Lower leg skin (tissue), 4 donors: Measurements from ENCODE around the gene SLC22A1. TPM values are rescaled to one million over a fixed set of nuclear protein-coding genes. Genes with fewer than 3 reads are reported as not detected.

Experiments
- DNase-seq, 2 donors: peaks; one replicate each; pipeline ENCODE4 v3.0.0-alpha.2; 2019; ENCODE audit warnings: low spot score in 2 of 2
- H3K4me3 ChIP-seq: fragments of 200-600 bp; sonication (generic); 2 replicates; pipeline ENCODE4 v1.5.1; 2017; ENCODE audit warnings: mild to moderate bottlenecking, low read depth; ENCODE audit not compliant: poor library complexity, severe bottlenecking
- POLR2A ChIP-seq, 2 donors: fragments of 450-650 bp; IDR thresholded peaks; one replicate each; pipeline ENCODE4 v1.6.1; 2016 to 2017; ENCODE audit warnings: antibody characterized with exemption in 2 of 2, mild to moderate bottlenecking in 1 of 2, moderate library complexity in 1 of 2
- WGBS, 2 donors: methylation state at CpG; one replicate each; pipeline ENCODE4 v1.1.5; 2018; 5-methylcytosine and 5-hydroxymethylcytosine counted together
- intact Hi-C: fragments of 100-400 bp; cut with DNase I; formaldehyde crosslinking; loops from one replicate; pipeline ENCODE4 v1.15.0; 2023; ENCODE audit warnings: low total_unique reads
- total RNA-seq, 4 donors: library from RNA; depleted of rRNA; stranded (reverse); fragments of >200 nt; gene quantifications; one replicate each; pipeline ENCODE4 v1.1.0, GENCODE V29; 2016
- TF ChIP-seq, protein P1 (sequence below), 3 donors: fragments of 450-650 bp; IDR thresholded peaks; one replicate each; pipeline ENCODE4 v1.5.1; 2016; ENCODE audit warnings: antibody characterized with exemption in 3 of 3, mild to moderate bottlenecking in 3 of 3, moderate library complexity in 2 of 3

Gene SLC22A1
- total RNA-seq, 4 donors from 2014 or later = 0.65 to 1.4 (median 0.80) TPM; not detected in 1

GRCh38 chr6:160093946-160094345 lies 27.7 kb upstream of the SLC22A1 start:
- DNase-seq = no peak
- H3K4me3 ChIP-seq = no peak overlapping the region
- 91 to 94% methylated on average over 4 of the region's 4 CpGs for WGBS, 2 donors

GRCh38 chr6:160095146-160095845 lies 26.3 kb upstream of the SLC22A1 start:
- TF ChIP-seq, protein P1, sequence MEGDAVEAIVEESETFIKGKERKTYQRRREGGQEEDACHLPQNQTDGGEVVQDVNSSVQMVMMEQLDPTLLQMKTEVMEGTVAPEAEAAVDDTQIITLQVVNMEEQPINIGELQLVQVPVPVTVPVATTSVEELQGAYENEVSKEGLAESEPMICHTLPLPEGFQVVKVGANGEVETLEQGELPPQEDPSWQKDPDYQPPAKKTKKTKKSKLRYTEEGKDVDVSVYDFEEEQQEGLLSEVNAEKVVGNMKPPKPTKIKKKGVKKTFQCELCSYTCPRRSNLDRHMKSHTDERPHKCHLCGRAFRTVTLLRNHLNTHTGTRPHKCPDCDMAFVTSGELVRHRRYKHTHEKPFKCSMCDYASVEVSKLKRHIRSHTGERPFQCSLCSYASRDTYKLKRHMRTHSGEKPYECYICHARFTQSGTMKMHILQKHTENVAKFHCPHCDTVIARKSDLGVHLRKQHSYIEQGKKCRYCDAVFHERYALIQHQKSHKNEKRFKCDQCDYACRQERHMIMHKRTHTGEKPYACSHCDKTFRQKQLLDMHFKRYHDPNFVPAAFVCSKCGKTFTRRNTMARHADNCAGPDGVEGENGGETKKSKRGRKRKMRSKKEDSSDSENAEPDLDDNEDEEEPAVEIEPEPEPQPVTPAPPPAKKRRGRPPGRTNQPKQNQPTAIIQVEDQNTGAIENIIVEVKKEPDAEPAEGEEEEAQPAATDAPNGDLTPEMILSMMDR (IDR thresholded peaks at IDR 0.05) = no peak
- no peak for TF ChIP-seq POLR2A (IDR thresholded peaks at IDR 0.05)
- DNase-seq = no peak
- intact Hi-C loops = no loop called here
- 92 to 94% methylated on average over 8 of the region's 8 CpGs for WGBS, 2 donors
- no peak overlapping the region for H3K4me3 ChIP-seq

More at GRCh38 chr6:160093946-160094345, 27.7 kb upstream of the SLC22A1 start:
- intact Hi-C loops = no loop called here
- TF ChIP-seq POLR2A (IDR thresholded peaks at IDR 0.05) = no peak
- TF ChIP-seq, protein P1 (IDR thresholded peaks at IDR 0.05) = no peak

DNA sequence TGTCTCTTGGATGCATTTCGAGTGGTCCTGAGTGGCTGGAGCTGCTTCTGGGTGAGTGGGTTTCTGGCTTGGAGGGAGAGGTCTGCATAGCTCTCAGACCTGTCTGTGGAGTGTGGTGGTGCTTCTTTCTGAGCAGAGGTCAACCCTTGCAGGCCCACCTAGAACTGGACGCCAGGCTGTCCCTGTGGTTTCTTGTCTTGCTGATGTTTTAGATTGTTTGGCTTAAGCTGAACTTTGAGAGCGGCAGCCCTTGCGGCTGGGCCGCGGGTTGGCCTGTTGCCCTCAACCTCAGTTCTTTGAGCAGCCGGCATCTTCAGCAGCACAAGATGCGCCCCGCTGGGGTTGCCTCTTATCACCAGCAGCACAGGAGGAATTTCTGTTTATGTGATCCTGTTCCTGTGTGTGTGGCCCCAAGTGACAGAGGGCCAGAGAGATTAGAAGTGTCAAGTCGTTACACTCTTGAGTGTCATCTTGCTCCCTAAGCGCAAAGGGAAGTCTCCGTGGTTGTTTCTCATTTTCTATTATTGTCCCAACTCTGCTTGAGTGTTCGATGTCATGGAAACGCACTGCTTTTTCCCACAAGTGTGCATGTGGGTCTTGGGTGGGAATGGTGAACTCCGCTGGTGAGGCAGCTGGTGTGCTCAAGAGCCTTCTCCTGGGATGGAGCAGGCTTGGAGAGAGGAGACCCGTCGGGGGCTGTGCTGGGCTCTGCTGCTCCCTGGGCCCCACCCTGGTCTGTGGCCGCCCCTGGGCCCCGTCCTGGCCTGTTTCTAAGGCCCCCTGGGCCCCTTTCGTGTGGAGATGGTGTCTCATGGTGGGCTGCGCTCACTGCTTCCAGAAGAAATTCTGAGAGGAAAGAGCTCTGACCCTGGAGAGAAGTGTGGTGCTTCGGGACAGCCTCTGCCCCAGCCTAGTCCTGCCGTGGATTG lies 20.1 kb upstream of the SLC22A1 start:
- intact Hi-C loops = no loop called here
- DNase-seq = no peak
- 85 to 92% methylated on average over 22 to 23 of the region's 23 CpGs for WGBS, 2 donors
- no peak overlapping the region for H3K4me3 ChIP-seq
- TF ChIP-seq POLR2A (IDR thresholded peaks at IDR 0.05) = no peak
- TF ChIP-seq, protein P1 (IDR thresholded peaks at IDR 0.05) = no peak

- intact Hi-C loops = no loop called here
- no peak overlapping the region for H3K4me3 ChIP-seq
- 92 to 96% methylated on average over 16 of the region's 16 CpGs for WGBS, 2 donors
- no peak for DNase-seq
- TF ChIP-seq POLR2A (IDR thresholded peaks at IDR 0.05) = no peak
- TF ChIP-seq, protein P1 (IDR thresholded peaks at IDR 0.05) = no peak
Observed at GRCh38 chr6:160102399-160102798, 19.2 kb upstream of the SLC22A1 start.

DNA sequence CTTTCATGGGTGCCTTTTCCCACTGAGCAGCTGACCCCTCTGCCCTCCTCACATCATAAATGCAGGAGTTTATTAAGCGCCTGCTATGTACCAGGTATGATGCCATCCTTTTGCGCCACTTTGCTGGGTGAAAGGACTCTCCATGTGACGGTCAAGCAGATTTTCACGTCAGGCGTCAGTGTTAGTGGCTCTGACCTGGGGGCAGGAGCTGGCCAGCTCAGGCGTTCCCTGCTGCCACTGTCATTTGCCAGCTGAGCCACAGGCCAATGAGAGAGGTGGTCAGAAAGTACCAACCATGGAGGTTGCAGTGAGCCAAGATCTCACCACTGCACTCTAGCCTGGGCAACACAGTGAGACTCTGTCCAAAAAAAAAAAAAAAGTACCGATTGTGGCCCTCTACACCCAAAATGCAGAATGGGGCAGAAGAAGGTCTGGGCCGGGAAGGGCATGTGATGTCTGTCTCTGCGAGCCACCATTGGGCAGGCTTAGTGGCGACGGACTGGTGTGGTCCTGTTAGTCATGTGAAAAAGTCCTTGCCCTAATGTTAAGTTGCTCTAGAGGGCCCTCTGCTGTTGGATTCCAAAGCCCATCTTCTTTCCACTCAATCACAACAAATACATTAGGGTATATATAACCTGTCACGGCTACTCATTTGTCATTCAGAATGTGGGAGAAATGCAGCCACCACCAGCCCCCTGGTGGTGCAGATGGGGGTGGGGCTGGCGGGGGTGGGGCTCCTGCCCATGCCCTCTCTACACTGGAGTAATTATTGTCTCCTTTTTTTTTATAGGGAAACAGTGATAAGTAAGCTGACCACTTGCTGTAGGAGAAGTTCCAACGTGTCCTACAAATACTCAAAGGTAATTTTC lies 18.4 kb upstream of the SLC22A1 start:
- DNase-seq = no peak
- H3K4me3 ChIP-seq = no peak overlapping the region
- WGBS, 2 donors = 86 to 91% methylated on average over 14 of the region's 14 CpGs
- TF ChIP-seq, protein P1 (IDR thresholded peaks at IDR 0.05) = no peak
- no peak for TF ChIP-seq POLR2A (IDR thresholded peaks at IDR 0.05)
- intact Hi-C loops = no loop called here
